Stimulated activated CD8-positive, alpha-beta memory T cell treated with anti-CD3 and anti-CD28 coated beads, Interleukin-12 subunit alpha, Interleukin-12 subunit beta, amount 100 ng/mL, for 4 hours (primary cell): ENCODE data around the gene NOX5.

Experiments
- DNase-seq: peaks from one replicate; pipeline ENCODE4 v3.0.0-alpha.2; 2020; ENCODE audit warnings: low read depth

Gene NOX5

GRCh38 chr15:69082021-69082502 lies 67.6 kb downstream of the NOX5 start:
- no peak for DNase-seq

- DNase-seq: no peak
These were observed 68.1 kb downstream of the NOX5 start for GRCh38 chr15:69082554-69082953.

- no peak for DNase-seq
These were observed 70.0 kb downstream of the NOX5 start for GRCh38 chr15:69084404-69085030.

- no peak for DNase-seq
These were observed 71.0 kb downstream of the NOX5 start for GRCh38 chr15:69085325-69086081.

- no peak for DNase-seq
These were observed 72.1 kb downstream of the NOX5 start for GRCh38 chr15:69086427-69087204.

- no peak for DNase-seq
These were observed 73.0 kb downstream of the NOX5 start for GRCh38 chr15:69087366-69087976.

- DNase-seq: no peak
These were observed 73.9 kb downstream of the NOX5 start for GRCh38 chr15:69088300-69088965.

GRCh38 chr15:69089258-69089657 lies 74.8 kb downstream of the NOX5 start:
- no peak for DNase-seq

GRCh38 chr15:69090197-69090948 lies 75.9 kb downstream of the NOX5 start:
- no peak for DNase-seq

- DNase-seq: no peak
These were observed 77.2 kb downstream of the NOX5 start for GRCh38 chr15:69091654-69092053.

GRCh38 chr15:69092159-69092558 lies 77.7 kb downstream of the NOX5 start:
- no peak for DNase-seq

- DNase-seq: no peak
These were observed 78.6 kb downstream of the NOX5 start for GRCh38 chr15:69093127-69093526.

- no peak for DNase-seq
These were observed 79.1 kb downstream of the NOX5 start for GRCh38 chr15:69093614-69094013.

GRCh38 chr15:69094124-69094921 lies 79.8 kb downstream of the NOX5 start:
- DNase-seq: no peak

- no peak for DNase-seq
These were observed 80.8 kb downstream of the NOX5 start for GRCh38 chr15:69095274-69095673.

GRCh38 chr15:69096196-69096595 lies 81.7 kb downstream of the NOX5 start:
- no peak for DNase-seq

GRCh38 chr15:69096626-69097025 lies 82.1 kb downstream of the NOX5 start:
- no peak for DNase-seq

- no peak for DNase-seq
These were observed 84.3 kb downstream of the NOX5 start for GRCh38 chr15:69098771-69099170.

GRCh38 chr15:69099941-69100340 lies 85.4 kb downstream of the NOX5 start:
- no peak for DNase-seq

- DNase-seq: no peak
These were observed 86.3 kb downstream of the NOX5 start for GRCh38 chr15:69100821-69101220.
